DND-41 (cell line): ENCODE measurements around the gene CGB2.

Experiments used
- ATAC-seq: fragments of 200-7000 bp; cut with Tn5 transposase; 3 replicates; pipeline ENCODE4 v1.9.1; 2021; ENCODE audit warnings: low read depth; ENCODE audit not compliant: insufficient read depth
- DNase-seq: peaks from one replicate; pipeline ENCODE4 v3.0.0-alpha.2; 2020
- H2AFZ ChIP-seq: 2 replicates; pipeline ENCODE4 v1.6.0; 2012; ENCODE audit warnings: low read depth, low read length
- H3K27ac ChIP-seq: 2 replicates; pipeline ENCODE4 v1.5.1; 2012; ENCODE audit warnings: low read length, inconsistent platforms
- H3K27me3 ChIP-seq: fragments of 200-600 bp; sonication (generic); 2 replicates; pipeline ENCODE4 v1.6.0; 2012; ENCODE audit warnings: low read length, mild to moderate bottlenecking, inconsistent platforms; ENCODE audit not compliant: insufficient read depth, poor library complexity
- H3K36me3 ChIP-seq: 2 replicates; pipeline ENCODE4 v1.5.1; 2012; ENCODE audit warnings: low read length, inconsistent platforms; ENCODE audit not compliant: insufficient read depth
- H3K4me1 ChIP-seq: 2 replicates; pipeline ENCODE4 v1.5.1; 2012; ENCODE audit warnings: mild to moderate bottlenecking, low read length; ENCODE audit not compliant: insufficient read depth
- H3K4me2 ChIP-seq: 2 replicates; pipeline ENCODE4 v1.6.0; 2012; ENCODE audit warnings: mild to moderate bottlenecking, moderate library complexity, low read length, inconsistent platforms; ENCODE audit not compliant: insufficient read depth
- H3K4me3 ChIP-seq, 2 experiments: fragments of 200-600 bp in 1 of 2; shearing (Covaris generic) in 1 of 2; 2 replicates each; pipeline ENCODE4 v1.5.1; 2012 to 2016; ENCODE audit warnings: inconsistent platforms in 2 of 2, low read length in 2 of 2, mild to moderate bottlenecking in 2 of 2, low read depth in 1 of 2, moderate library complexity in 1 of 2
- H3K79me2 ChIP-seq: 2 replicates; pipeline ENCODE4 v1.6.0; 2012; ENCODE audit warnings: low read length, inconsistent platforms; ENCODE audit not compliant: insufficient read depth
- H3K9ac ChIP-seq: 2 replicates; pipeline ENCODE4 v1.6.0; 2012; ENCODE audit warnings: low read depth, mild to moderate bottlenecking, inconsistent platforms, low read length, moderate library complexity
- H3K9me3 ChIP-seq: 2 replicates; pipeline ENCODE4 v1.5.1; 2012; ENCODE audit warnings: low read length, moderate library complexity, mild to moderate bottlenecking, inconsistent platforms; ENCODE audit not compliant: insufficient read depth, severe bottlenecking
- H4K20me1 ChIP-seq: 2 replicates; pipeline ENCODE4 v1.6.0; 2012; ENCODE audit warnings: low read length; ENCODE audit not compliant: insufficient read depth
- CTCF ChIP-seq: IDR thresholded peaks from 2 replicates; pipeline ENCODE4 v1.5.1; 2012; ENCODE audit warnings: borderline replicate concordance, low read length, moderate library complexity, mild to moderate bottlenecking; ENCODE audit not compliant: poor library complexity, severe bottlenecking; ENCODE audit errors: extremely low read depth
- EZH2 ChIP-seq: IDR thresholded peaks from 3 replicates; pipeline ENCODE4 v1.6.1; 2012; ENCODE audit warnings: borderline replicate concordance, low read depth, mild to moderate bottlenecking, moderate library complexity, low read length, inconsistent platforms; ENCODE audit not compliant: severe bottlenecking

CGB2 gene

DNA sequence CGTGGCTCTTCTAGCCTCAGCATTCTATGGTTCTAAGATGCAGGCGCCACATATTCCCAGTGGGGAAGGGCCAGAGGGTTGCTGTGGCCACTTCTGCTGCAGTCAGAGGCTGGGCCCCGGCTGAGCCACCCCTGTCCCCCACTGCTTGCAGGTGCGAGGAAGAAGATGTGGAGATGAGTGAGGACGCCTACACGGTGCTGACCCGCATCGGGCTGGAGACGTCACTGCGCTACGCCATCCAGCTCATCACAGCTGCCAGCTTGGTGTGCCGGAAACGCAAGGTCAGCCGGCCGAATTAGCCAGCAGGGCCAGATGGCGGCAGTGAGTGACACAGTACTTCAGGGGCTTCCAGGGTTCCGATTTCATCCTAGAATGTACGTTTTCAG, 16.8 kb upstream of the CGB2 start:
- no peak overlapping the region for H3K4me3 ChIP-seq
- TF ChIP-seq CTCF (peak; percentile 2), EZH2 (no peak)
- no peak for DNase-seq
- H3K9ac ChIP-seq = no peak overlapping the region
- no peaks in the 10 kb centered on the region for H3K79me2 ChIP-seq
- no peaks in the 10 kb centered on the region for H3K9me3 ChIP-seq
- H3K36me3 ChIP-seq = peaks cover 65% of the 10 kb centered on the region
- ATAC-seq = no peak
- H3K4me2 ChIP-seq = no peak overlapping the region
- H3K27me3 ChIP-seq = peaks cover 3% of the 10 kb centered on the region
- H3K4me1 ChIP-seq = no peaks in the 10 kb centered on the region
- H2AFZ ChIP-seq = no peak overlapping the region
- peaks cover 19% of the 10 kb centered on the region; the same call in 1 of the 2 replicates for H4K20me1 ChIP-seq
- no peak overlapping the region for H3K27ac ChIP-seq

DNA sequence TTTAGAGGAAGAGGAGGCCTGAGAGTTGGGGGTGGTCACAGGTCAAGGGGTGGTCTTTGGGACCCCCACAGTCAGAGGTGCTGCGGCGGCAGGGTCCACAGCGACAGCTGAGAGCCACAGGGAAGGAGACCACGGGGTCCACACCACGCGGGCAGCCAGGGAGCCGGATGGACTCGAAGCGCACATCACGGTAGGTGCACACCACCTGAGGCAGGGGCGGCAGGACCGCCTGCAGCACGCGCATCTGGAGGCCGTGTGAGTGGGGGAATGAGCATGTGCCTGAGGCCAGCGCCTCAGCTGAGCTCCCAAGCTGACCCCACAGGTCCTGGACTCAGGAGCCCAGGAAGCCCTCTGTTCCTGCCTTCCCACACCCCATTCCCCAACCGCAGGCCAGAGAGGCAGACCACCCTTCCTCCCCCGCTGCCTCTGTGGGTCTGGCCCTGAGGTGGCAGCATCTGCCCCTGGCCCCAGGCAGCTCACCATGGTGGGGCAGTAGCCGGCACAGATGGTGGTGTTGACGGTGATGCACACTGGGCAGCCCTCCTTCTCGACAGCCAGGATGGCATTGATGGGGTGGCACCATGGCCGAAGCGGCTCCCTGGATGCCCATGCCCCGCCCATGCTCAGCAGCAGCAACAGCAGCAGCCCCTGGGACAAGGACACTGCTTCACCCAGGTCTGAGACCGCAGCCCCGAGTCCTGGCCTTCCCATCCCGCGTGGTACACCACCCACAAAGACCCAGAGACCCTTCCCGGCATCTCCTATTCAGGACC, 15.4 kb upstream of the CGB2 start:
- H3K9me3 ChIP-seq = no peaks in the 10 kb centered on the region
- H3K4me1 ChIP-seq = peaks cover 3% of the 10 kb centered on the region; the same call in 1 of the 2 replicates
- peaks cover 3% of the 10 kb centered on the region for H3K27me3 ChIP-seq
- peaks cover 13% of the 10 kb centered on the region; the same call in 1 of the 2 replicates for H4K20me1 ChIP-seq
- H3K9ac ChIP-seq = no peak overlapping the region
- ATAC-seq = no peak
- H3K4me3 ChIP-seq = no peak overlapping the region
- H3K27ac ChIP-seq = no peak overlapping the region
- no peak overlapping the region for H3K4me2 ChIP-seq
- no peak for TF ChIP-seq CTCF
- H3K79me2 ChIP-seq = no peaks in the 10 kb centered on the region
- H2AFZ ChIP-seq = no peak overlapping the region
- DNase-seq = no peak
- H3K36me3 ChIP-seq = peaks cover 51% of the 10 kb centered on the region

GRCh38 chr19:49017041-49017665, 14.5 kb upstream of the CGB2 start, which contains the start of gene LHB:
Gene LHB (minus strand): TSS chr19:49017091. CDS start chr19:49017081, 10 bp downstream.
- DNase-seq = no peak
- Histone ChIP-seq H3K4me3 (no peak within 1 kb of the TSS), H3K36me3 (peaks cover 42% of the 10 kb centered on the region)

More at GRCh38 chr19:49017041-49017665, 14.5 kb upstream of the CGB2 start, which contains the start of gene LHB:
- Histone ChIP-seq H3K27me3 (peaks cover 3% of the 10 kb centered on the region), H3K4me2 (no peak within 1 kb of the TSS), H3K9me3 (no peaks in the 10 kb centered on the region), H3K4me1 (peaks cover 3% of the 10 kb centered on the region; the same call in 1 of the 2 replicates), H3K9ac (no peak within 1 kb of the TSS), H2AFZ (no peak within 1 kb of the TSS), H4K20me1 (peaks cover 6% of the 10 kb centered on the region; the same call in 1 of the 2 replicates), H3K79me2 (no peaks in the 10 kb centered on the region), H3K27ac (no peak within 1 kb of the TSS)
- TF ChIP-seq EZH2 (no peak), CTCF (no peak)
- ATAC-seq = no peak
